Measurements from ENCODE around the gene HIVEP3.

DNA sequence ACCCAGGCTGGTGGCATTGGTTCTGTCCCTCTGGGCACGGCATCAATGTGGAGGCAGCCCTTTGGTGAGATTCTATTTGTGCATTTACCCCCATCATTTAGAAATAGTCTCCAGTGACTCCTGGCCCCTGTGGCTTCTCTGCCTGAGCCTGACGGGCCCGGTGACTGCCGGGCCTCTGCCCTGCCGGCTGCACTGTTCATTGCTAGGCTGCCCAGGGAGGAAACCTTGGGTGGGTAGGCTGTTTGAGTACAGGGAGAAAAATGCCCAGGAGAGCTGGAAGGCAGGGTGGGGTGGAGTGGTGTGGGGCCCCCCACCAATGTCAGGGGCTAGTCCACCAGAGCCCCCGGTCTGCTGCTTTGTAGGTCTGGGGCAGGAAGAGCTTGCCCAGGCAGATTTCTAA is 410.9 kb downstream of the HIVEP3 start:
- TF ChIP-seq, protein P1, sequence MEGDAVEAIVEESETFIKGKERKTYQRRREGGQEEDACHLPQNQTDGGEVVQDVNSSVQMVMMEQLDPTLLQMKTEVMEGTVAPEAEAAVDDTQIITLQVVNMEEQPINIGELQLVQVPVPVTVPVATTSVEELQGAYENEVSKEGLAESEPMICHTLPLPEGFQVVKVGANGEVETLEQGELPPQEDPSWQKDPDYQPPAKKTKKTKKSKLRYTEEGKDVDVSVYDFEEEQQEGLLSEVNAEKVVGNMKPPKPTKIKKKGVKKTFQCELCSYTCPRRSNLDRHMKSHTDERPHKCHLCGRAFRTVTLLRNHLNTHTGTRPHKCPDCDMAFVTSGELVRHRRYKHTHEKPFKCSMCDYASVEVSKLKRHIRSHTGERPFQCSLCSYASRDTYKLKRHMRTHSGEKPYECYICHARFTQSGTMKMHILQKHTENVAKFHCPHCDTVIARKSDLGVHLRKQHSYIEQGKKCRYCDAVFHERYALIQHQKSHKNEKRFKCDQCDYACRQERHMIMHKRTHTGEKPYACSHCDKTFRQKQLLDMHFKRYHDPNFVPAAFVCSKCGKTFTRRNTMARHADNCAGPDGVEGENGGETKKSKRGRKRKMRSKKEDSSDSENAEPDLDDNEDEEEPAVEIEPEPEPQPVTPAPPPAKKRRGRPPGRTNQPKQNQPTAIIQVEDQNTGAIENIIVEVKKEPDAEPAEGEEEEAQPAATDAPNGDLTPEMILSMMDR (conservative IDR thresholded peaks at IDR 0.05; ENCODE audit: low read length), result no peak
- no peak for TF ChIP-seq EZH2phosphoT487 (IDR thresholded peaks at IDR 0.05; ENCODE audit: borderline replicate concordance)

Data from Loucy (cell line).